Measurements from ENCODE around the gene DLGAP1. TPM values are rescaled to one million over a fixed set of nuclear protein-coding genes. Genes with fewer than 3 reads are reported as not detected.

DLGAP1 gene
- total RNA-seq, 1 donor from 2014 or later, result 3.2 TPM

DNA sequence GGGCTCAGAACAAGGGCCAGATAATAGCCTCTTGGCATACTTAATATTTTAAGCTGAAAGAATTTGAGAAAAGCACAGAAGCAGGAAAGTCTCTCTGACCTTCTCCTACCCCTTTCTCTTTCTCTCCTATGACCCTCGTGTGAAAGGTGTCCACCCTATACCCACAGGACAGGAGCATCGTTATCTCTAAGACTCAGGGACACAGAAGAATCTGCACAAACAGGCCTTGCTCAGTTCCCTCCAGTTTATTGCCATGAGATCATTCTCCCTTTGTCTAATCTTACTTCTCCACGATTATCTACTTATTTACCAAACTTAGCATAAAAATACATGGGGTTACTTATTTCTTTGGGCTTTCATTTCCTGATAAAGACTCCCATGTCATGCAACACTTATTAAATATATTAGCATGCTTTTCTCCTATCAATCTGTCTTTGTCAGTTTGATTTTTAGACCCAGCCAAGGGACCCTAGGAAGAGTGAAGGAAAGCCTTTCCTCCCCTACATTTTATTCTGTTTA, 370.7 kb downstream of the DLGAP1 start:
- Histone ChIP-seq H3K27me3 (no peaks in the 10 kb centered on the region), H3K36me3 (no peaks in the 10 kb centered on the region), H3K9me3 (no peaks in the 10 kb centered on the region), H3K27ac (no peak overlapping the region), H3K4me1 (no peaks in the 10 kb centered on the region), H3K4me3 (no peak overlapping the region)
- TF ChIP-seq, protein P1, sequence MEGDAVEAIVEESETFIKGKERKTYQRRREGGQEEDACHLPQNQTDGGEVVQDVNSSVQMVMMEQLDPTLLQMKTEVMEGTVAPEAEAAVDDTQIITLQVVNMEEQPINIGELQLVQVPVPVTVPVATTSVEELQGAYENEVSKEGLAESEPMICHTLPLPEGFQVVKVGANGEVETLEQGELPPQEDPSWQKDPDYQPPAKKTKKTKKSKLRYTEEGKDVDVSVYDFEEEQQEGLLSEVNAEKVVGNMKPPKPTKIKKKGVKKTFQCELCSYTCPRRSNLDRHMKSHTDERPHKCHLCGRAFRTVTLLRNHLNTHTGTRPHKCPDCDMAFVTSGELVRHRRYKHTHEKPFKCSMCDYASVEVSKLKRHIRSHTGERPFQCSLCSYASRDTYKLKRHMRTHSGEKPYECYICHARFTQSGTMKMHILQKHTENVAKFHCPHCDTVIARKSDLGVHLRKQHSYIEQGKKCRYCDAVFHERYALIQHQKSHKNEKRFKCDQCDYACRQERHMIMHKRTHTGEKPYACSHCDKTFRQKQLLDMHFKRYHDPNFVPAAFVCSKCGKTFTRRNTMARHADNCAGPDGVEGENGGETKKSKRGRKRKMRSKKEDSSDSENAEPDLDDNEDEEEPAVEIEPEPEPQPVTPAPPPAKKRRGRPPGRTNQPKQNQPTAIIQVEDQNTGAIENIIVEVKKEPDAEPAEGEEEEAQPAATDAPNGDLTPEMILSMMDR (IDR thresholded peaks at IDR 0.05), result no peak
- TF ChIP-seq POLR2AphosphoS5 (IDR thresholded peaks at IDR 0.05; ENCODE audit: insufficient read depth in 1 of 2, low read depth in 1 of 2) (no peak), POLR2A (IDR thresholded peaks at IDR 0.05) (no peak)
- DNase-seq (ENCODE audit: extremely low spot score in 2 of 2), result no peak
- intact Hi-C loops (cut with DNase I), result no loop called here

- no peak for DNase-seq (ENCODE audit: extremely low spot score in 2 of 2)
- intact Hi-C loops (cut with DNase I), result no loop called here
- H3K9me3 ChIP-seq, result no peaks in the 10 kb centered on the region
- no peak overlapping the region for H3K27ac ChIP-seq
- no peaks in the 10 kb centered on the region for H3K4me1 ChIP-seq
- H3K4me3 ChIP-seq, result no peak overlapping the region
- TF ChIP-seq, protein P1 (IDR thresholded peaks at IDR 0.05), result no peak
- TF ChIP-seq POLR2AphosphoS5 (IDR thresholded peaks at IDR 0.05; ENCODE audit: insufficient read depth in 1 of 2, low read depth in 1 of 2) (no peak), POLR2A (IDR thresholded peaks at IDR 0.05) (no peak)
- H3K27me3 ChIP-seq, result no peaks in the 10 kb centered on the region
- no peaks in the 10 kb centered on the region for H3K36me3 ChIP-seq
Observed at GRCh38 chr18:4078246-4078645, 376.9 kb downstream of the DLGAP1 start.

DNA sequence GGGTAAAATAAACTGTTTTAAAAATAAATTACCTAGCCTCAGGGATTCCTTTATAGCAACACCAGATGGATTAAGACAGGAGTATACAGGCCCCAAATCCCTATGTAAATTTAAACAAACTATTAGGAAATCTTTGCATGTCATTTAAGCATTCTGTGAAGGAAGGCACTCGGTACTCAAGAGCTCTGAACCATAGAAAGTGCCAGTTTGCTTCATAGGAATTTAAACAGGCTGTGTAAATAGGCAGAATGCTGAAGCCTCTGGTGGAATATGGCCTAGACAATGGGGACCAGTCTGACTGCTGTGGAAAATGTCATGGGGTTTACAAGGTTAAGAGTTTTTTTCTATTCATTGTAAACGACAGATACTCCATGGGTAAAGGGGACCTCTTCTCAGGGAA, 377.4 kb downstream of the DLGAP1 start:
- TF ChIP-seq POLR2A (IDR thresholded peaks at IDR 0.05) (no peak), POLR2AphosphoS5 (IDR thresholded peaks at IDR 0.05; ENCODE audit: insufficient read depth in 1 of 2, low read depth in 1 of 2) (no peak)
- TF ChIP-seq, protein P1 (IDR thresholded peaks at IDR 0.05), result no peak
- Histone ChIP-seq H3K27ac (no peak overlapping the region), H3K27me3 (no peaks in the 10 kb centered on the region), H3K9me3 (no peaks in the 10 kb centered on the region), H3K36me3 (no peaks in the 10 kb centered on the region), H3K4me3 (no peak overlapping the region), H3K4me1 (no peaks in the 10 kb centered on the region)
- intact Hi-C loops (cut with DNase I), result no loop called here
- DNase-seq (ENCODE audit: extremely low spot score in 2 of 2), result no peak

DNA sequence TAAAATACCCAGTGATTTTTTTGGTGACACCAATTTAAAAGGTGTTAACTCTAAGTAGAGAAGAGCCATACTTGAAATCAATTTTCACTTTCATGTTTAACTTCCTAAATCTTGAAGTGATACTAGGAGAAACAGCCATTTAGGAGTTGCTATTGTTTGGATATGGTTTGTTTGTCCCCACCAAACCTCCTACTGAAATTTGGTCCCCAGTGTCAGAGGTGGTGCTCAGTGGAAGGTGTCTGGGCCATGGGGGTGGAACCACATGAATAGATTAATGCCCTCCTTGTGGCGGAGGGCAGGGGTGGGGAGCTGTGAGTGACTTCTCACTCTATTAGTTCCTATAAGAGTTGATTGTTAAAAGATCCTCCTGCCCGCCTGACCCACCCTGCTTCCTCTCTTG, 377.9 kb downstream of the DLGAP1 start:
- Histone ChIP-seq H3K36me3 (no peaks in the 10 kb centered on the region), H3K27ac (no peak overlapping the region), H3K9me3 (no peaks in the 10 kb centered on the region), H3K4me1 (no peaks in the 10 kb centered on the region), H3K4me3 (no peak overlapping the region), H3K27me3 (no peaks in the 10 kb centered on the region)
- no peak for DNase-seq (ENCODE audit: extremely low spot score in 2 of 2)
- no peak for TF ChIP-seq POLR2A (IDR thresholded peaks at IDR 0.05)
- TF ChIP-seq POLR2AphosphoS5 (IDR thresholded peaks at IDR 0.05; ENCODE audit: insufficient read depth in 1 of 2, low read depth in 1 of 2), result no peak
- TF ChIP-seq, protein P1 (IDR thresholded peaks at IDR 0.05), result no peak
- intact Hi-C loops (cut with DNase I), result no loop called here

DNA sequence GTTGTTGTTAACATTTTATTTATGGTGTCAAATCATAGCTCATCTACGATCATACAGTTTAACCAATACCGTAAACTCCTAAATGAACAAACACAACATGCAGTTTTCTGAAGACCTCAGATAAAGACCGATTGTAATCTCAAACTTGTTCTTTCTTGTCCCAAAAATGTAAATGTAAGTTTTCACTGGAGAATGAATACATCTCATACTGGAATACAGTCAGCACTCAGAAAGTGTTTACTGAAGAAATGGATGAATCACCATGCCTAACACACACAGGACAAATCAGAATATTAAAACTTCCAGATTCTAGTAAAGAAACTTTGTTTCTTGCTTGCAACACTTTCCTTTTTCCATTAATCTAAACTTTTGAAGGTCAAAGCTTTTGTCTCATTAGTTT, 380.5 kb downstream of the DLGAP1 start:
- Histone ChIP-seq H3K9me3 (no peaks in the 10 kb centered on the region), H3K27me3 (no peaks in the 10 kb centered on the region), H3K4me1 (no peaks in the 10 kb centered on the region), H3K36me3 (no peaks in the 10 kb centered on the region), H3K4me3 (no peak overlapping the region), H3K27ac (no peak overlapping the region)
- no peak for DNase-seq (ENCODE audit: extremely low spot score in 2 of 2)
- TF ChIP-seq POLR2A (IDR thresholded peaks at IDR 0.05), result no peak
- TF ChIP-seq, protein P1 (IDR thresholded peaks at IDR 0.05), result no peak
- intact Hi-C loops (cut with DNase I), result no loop called here
